ENCODE data around the gene KLHL33. TPM values are rescaled to one million over a fixed set of nuclear protein-coding genes. Genes with fewer than 3 reads are reported as not detected.

KLHL33 gene
- total RNA-seq, 1 donor from 2014 or later: not detected

GRCh38 chr14:20472536-20473169 lies 36.7 kb upstream of the KLHL33 start:
- TF ChIP-seq, protein P1, sequence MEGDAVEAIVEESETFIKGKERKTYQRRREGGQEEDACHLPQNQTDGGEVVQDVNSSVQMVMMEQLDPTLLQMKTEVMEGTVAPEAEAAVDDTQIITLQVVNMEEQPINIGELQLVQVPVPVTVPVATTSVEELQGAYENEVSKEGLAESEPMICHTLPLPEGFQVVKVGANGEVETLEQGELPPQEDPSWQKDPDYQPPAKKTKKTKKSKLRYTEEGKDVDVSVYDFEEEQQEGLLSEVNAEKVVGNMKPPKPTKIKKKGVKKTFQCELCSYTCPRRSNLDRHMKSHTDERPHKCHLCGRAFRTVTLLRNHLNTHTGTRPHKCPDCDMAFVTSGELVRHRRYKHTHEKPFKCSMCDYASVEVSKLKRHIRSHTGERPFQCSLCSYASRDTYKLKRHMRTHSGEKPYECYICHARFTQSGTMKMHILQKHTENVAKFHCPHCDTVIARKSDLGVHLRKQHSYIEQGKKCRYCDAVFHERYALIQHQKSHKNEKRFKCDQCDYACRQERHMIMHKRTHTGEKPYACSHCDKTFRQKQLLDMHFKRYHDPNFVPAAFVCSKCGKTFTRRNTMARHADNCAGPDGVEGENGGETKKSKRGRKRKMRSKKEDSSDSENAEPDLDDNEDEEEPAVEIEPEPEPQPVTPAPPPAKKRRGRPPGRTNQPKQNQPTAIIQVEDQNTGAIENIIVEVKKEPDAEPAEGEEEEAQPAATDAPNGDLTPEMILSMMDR (IDR thresholded peaks at IDR 0.05): no peak
- H3K27me3 ChIP-seq: no peaks in the 10 kb centered on the region
- DNase-seq (ENCODE audit: low spot score in 2 of 2): no peak
- peaks cover 2 to 12% of the 10 kb centered on the region in 2 donors for H3K4me1 ChIP-seq
- H3K4me3 ChIP-seq: no peak overlapping the region
- intact Hi-C loops (cut with DNase I): no loop called here
- no peaks in the 10 kb centered on the region for H3K9me3 ChIP-seq
- H3K36me3 ChIP-seq: peaks cover 39 to 41% of the 10 kb centered on the region in 2 donors
- no peak overlapping the region for H3K27ac ChIP-seq

DNA sequence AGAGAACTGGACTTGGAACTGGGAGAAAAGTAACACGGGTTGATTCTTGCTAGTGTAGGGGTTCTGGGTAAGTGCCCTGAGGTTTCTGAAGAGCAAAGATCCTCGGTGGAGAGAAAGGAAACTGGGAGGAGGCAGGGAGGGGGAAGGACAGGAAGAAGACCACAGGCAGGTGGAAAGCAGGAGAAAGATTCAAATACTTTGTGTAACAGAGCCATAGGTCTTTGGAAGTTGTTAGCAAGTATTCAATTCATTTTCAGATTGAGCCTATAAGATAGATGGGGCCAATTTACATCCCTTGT lies 34.6 kb upstream of the KLHL33 start:
- no peaks in the 10 kb centered on the region for H3K9me3 ChIP-seq
- intact Hi-C loops (cut with DNase I): no loop called here
- peak overlapping the region; percentile 90 to 91 for H3K4me3 ChIP-seq
- H3K27ac ChIP-seq: peak overlapping the region; percentile 94 to 96
- no peaks in the 10 kb centered on the region for H3K27me3 ChIP-seq
- peaks cover 27% of the 10 kb centered on the region in 2 donors for H3K36me3 ChIP-seq
- H3K4me1 ChIP-seq: peaks cover 0 to 12% of the 10 kb centered on the region in 2 donors
- TF ChIP-seq, protein P1 (IDR thresholded peaks at IDR 0.05): no peak
- no peak for DNase-seq (ENCODE audit: low spot score in 2 of 2)

GRCh38 chr14:20469890-20470602 lies 34.1 kb upstream of the KLHL33 start:
- H3K27ac ChIP-seq: peak overlapping the region; percentile 94 to 96
- peak; percentile 33 to 85 for DNase-seq (ENCODE audit: low spot score in 2 of 2)
- no peaks in the 10 kb centered on the region for H3K27me3 ChIP-seq
- peak overlapping the region; percentile 90 to 91 for H3K4me3 ChIP-seq
- intact Hi-C loops (cut with DNase I): loop anchor here (1.0 to 2.0 kb wide), 3 partner anchors 9 to 127 kb away; partner anchors contain the start of genes APEX1, OSGEP, PARP2 and PIP4P1
- peaks cover 0 to 12% of the 10 kb centered on the region in 2 donors for H3K4me1 ChIP-seq
- H3K9me3 ChIP-seq: no peaks in the 10 kb centered on the region
- H3K36me3 ChIP-seq: peaks cover 22% of the 10 kb centered on the region in 2 donors
- TF ChIP-seq, protein P1 (IDR thresholded peaks at IDR 0.05): no peak

- intact Hi-C loops (cut with DNase I): loop anchor here (1.0 to 2.0 kb wide), 3 partner anchors 8 to 126 kb away; partner anchors contain the start of genes APEX1, OSGEP, PARP2 and PIP4P1
- peak; percentile 77 to 96 for DNase-seq (ENCODE audit: low spot score in 2 of 2)
- TF ChIP-seq, protein P1 (IDR thresholded peaks at IDR 0.05): no peak
Measured at GRCh38 chr14:20469242-20469889, 33.4 kb upstream of the KLHL33 start, which contains the start of gene PNP. TSS of gene PNP (plus strand) at chr14:20469406. CDS start at chr14:20469525, 119 bp downstream.

DNA sequence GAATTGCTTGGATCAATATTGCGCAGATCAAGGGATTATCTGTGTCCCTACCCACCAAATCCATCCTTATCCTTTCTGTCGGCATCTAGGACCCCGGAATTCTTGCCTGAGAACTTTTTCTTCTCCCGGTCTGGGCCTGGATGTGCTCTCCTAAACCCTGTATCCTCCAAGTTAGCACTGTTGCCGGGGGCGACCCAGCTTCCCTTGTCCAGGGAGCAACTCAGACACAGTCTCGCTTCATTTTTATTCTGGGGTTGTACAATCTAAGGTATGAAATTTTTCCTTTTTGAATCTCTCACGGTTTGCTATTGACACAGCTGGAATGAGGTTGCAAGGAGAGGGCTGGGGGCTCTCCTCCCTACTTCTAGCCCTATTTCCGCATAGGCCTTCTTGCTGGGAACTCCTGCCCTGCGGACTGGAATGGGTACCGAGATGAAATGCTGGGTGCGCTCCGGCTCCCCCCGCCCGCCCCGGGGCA lies 32.8 kb upstream of the KLHL33 start:
- no peaks in the 10 kb centered on the region for H3K9me3 ChIP-seq
- intact Hi-C loops (cut with DNase I): loop anchor here (1.0 to 2.0 kb wide), 3 partner anchors 8 to 126 kb away; partner anchors contain the start of genes APEX1, OSGEP, PARP2 and PIP4P1

More at GRCh38 chr14:20469242-20469889, 33.4 kb upstream of the KLHL33 start, which contains the start of gene PNP:
- Histone ChIP-seq H3K4me3 (peak within 1 kb of the TSS; percentile 90 to 91), H3K27me3 (no peaks in the 10 kb centered on the region), H3K9me3 (no peaks in the 10 kb centered on the region), H3K36me3 (peaks cover 15% of the 10 kb centered on the region in 2 donors), H3K4me1 (peaks cover 0 to 12% of the 10 kb centered on the region in 2 donors), H3K27ac (peak within 1 kb of the TSS; percentile 94 to 96)

More for the DNA sequence above, 32.8 kb upstream of the KLHL33 start:
- peak overlapping the region; percentile 90 to 91 for H3K4me3 ChIP-seq
- H3K36me3 ChIP-seq: peaks cover 10 to 15% of the 10 kb centered on the region in 2 donors
- H3K4me1 ChIP-seq: peaks cover 0 to 12% of the 10 kb centered on the region in 2 donors
- TF ChIP-seq, protein P1 (IDR thresholded peaks at IDR 0.05): no peak
- H3K27me3 ChIP-seq: no peaks in the 10 kb centered on the region
- DNase-seq (ENCODE audit: low spot score in 2 of 2): peak in 1 of 2 donors; percentile 66
- H3K27ac ChIP-seq: peak overlapping the region; percentile 94 to 96

All from ascending aorta (tissue), 2 donors.